ENCODE measurements around the gene UPF1. TPM values are rescaled to one million over a fixed set of nuclear protein-coding genes. Genes with fewer than 3 reads are reported as not detected.

The UPF1 gene
- total and polyA plus RNA-seq, 12 donors: 27.6 to 141 (median 72.3) TPM

GRCh38 chr19:18852648-18853047 is 20.9 kb downstream of the UPF1 start:
- DNase-seq: no peak
- intact Hi-C loops (cut with DNase I): loop anchor here (10.0 kb wide), 2 partner anchors 378 to 398 kb away; no protein-coding TSS in a partner anchor
- Histone ChIP-seq H3K4me3 (no peak overlapping the region), H3K36me3 (replicated peaks in 1 of 2) (peaks cover 0 to 79% of the 10 kb centered on the region in 2 donors), H3K27ac (no peak overlapping the region), H3K9me3 (replicated peaks in 1 of 3) (no peaks in the 10 kb centered on the region), H3K27me3 (no peaks in the 10 kb centered on the region), H3K4me1 (replicated peaks in 1 of 2) (peaks cover 33 to 35% of the 10 kb centered on the region in 2 donors)
- WGBS, 4 donors: 84 to 94% (median 85%) methylated on average over 12 of the region's 12 CpGs
- TF ChIP-seq CTCF (IDR thresholded peaks at IDR 0.05): no peak
- no peak for TF ChIP-seq POLR2A (IDR thresholded peaks at IDR 0.05)

GRCh38 chr19:18853755-18854427 is 22.1 kb downstream of the UPF1 start:
- DNase-seq: no peak
- TF ChIP-seq CTCF (IDR thresholded peaks at IDR 0.05) (no peak), POLR2A (IDR thresholded peaks at IDR 0.05) (no peak)
- Histone ChIP-seq H3K4me3 (no peak overlapping the region), H3K27ac (no peak overlapping the region), H3K4me1 (replicated peaks in 1 of 2) (peaks cover 22 to 23% of the 10 kb centered on the region in 2 donors), H3K36me3 (replicated peaks in 1 of 2) (peaks cover 0 to 84% of the 10 kb centered on the region in 2 donors), H3K27me3 (no peaks in the 10 kb centered on the region), H3K9me3 (replicated peaks in 1 of 3) (no peaks in the 10 kb centered on the region)
- 86 to 97% (median 88%) methylated on average over 11 to 17 of the region's 17 CpGs for WGBS, 4 donors
- intact Hi-C loops (cut with DNase I): loop anchor here (10.0 kb wide), 2 partner anchors 379 to 399 kb away; no protein-coding TSS in a partner anchor

GRCh38 chr19:18854982-18855381 is 23.2 kb downstream of the UPF1 start:
- intact Hi-C loops (cut with DNase I): loop anchor here (10.0 kb wide), 2 partner anchors 380 to 400 kb away; no protein-coding TSS in a partner anchor
- no peaks in the 10 kb centered on the region for H3K9me3 ChIP-seq (replicated peaks in 1 of 3)
- 92 to 97% (median 96%) methylated on average over 7 to 33 of the region's 33 CpGs for WGBS, 4 donors

More at GRCh38 chr19:18854982-18855381, 23.2 kb downstream of the UPF1 start:
- Histone ChIP-seq H3K27ac (no peak overlapping the region), H3K27me3 (no peaks in the 10 kb centered on the region), H3K4me3 (no peak overlapping the region), H3K36me3 (replicated peaks in 1 of 2) (peaks cover 0 to 95% of the 10 kb centered on the region in 2 donors), H3K4me1 (replicated peaks in 1 of 2) (peaks cover 11 to 13% of the 10 kb centered on the region in 2 donors)
- TF ChIP-seq POLR2A (IDR thresholded peaks at IDR 0.05): no peak
- no peak for TF ChIP-seq CTCF (IDR thresholded peaks at IDR 0.05)
- no peak for DNase-seq

Measured in adrenal gland (tissue), 12 donors.